ENCODE data around the gene TWIST2. TPM values are rescaled to one million over a fixed set of nuclear protein-coding genes. Genes with fewer than 3 reads are reported as not detected.

Gene TWIST2
- total RNA-seq, 1 donor from 2014 or later = 21.8 TPM

- DNase-seq = no peak
Observed at GRCh38 chr2:238890618-238891456, 43.0 kb downstream of the TWIST2 start.

GRCh38 chr2:238891457-238892203, 43.7 kb downstream of the TWIST2 start:
- peak; percentile 53 for DNase-seq

GRCh38 chr2:238892204-238892500, 44.3 kb downstream of the TWIST2 start:
- DNase-seq = no peak

GRCh38 chr2:238892796-238893195, 44.9 kb downstream of the TWIST2 start:
- no peak for DNase-seq

- DNase-seq = no peak
Observed at GRCh38 chr2:238893349-238894000, 45.6 kb downstream of the TWIST2 start.

DNA sequence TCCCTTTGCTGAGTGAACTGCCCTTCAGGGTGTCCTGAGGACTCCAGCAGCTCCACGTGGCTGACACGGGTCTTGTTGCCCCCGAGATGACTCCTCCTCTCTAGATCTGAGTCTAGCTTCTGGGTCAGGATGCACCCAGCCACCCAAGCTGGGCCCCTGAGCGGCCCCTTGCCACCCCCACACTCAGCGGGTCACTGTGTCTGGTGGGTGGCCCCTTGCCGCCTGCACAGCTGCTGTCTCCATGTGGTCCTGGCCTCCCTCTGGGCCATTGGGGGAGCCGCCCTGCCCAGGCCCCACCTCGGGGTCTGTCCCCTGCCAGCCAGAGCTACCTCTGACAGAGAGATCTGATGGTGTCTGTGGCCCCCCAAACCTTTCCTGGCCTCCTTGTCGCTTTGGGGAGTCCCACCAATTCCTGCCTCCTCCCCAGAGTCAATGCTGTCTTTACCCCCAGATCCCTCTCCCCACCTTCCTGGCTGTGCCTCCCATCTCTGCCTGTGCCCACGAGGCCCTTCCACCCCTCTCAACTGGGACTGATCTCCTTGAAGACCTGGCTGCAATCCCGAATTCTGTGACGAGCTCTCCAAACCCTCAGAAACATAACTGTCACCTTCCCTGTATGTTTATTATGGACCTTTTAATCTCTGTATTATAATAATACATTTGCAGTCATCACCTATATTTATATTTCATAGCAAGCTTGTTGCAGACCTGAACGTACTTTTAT, 46.5 kb downstream of the TWIST2 start:
- DNase-seq = no peak

GRCh38 chr2:238894950-238895298, 47.0 kb downstream of the TWIST2 start:
- DNase-seq = no peak

GRCh38 chr2:238895361-238895882, 47.5 kb downstream of the TWIST2 start:
- no peak for DNase-seq

DNA sequence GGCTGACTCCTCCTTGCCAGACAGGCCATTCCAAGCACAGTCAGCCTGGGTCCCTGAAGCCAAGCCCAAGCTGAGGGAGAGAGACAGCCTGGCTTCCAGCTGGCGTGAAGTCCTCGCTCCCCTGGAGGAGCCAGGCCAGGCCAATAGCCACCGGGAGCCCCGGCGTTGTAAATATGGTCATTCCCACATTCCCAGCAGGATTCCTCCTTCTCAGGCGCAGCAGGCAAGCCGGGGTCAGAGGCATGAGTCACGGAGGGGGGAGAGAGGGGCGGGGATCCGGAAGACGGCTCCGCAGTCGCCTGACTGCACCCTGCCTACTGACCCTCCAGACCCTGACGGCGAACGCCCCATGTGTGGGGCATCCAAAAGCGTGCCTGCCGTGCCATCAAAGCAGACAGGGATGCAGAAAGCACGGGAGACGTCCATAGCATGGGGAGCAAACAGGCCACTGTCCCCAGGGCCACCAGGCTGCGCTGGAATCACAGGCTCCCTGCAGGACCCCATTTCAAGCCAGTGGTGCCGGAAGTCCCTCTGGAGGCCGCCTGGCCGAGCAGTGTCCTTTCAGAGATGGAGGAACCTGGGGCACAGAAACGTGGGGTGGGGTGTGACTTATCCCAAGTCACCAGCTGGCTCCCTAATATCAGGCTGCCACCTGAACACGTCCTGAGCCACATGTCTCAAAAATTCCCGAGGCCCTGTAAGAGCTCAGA, 48.2 kb downstream of the TWIST2 start:
- no peak for DNase-seq

DNA sequence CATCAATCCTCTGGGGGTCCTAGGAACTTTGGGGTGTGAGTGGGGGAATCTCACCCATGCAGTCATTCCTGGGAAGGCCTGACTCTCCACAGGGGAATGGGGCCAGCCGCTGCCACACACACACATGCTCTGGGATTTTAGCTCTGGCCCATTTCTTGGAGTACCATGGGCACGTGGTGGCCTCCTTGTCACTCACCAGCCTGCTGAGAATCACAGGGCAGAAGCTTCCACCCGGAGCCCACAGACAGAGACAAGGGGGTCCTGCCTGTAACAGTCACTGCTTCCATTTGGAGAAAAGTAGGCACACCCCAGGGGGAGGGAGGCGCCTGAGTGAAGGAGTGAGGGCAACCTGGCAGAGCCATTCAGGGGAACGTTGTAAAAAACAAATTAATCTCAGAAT, 48.8 kb downstream of the TWIST2 start:
- no peak for DNase-seq

GRCh38 chr2:238897122-238897880, 49.4 kb downstream of the TWIST2 start:
- DNase-seq = no peak

DNA sequence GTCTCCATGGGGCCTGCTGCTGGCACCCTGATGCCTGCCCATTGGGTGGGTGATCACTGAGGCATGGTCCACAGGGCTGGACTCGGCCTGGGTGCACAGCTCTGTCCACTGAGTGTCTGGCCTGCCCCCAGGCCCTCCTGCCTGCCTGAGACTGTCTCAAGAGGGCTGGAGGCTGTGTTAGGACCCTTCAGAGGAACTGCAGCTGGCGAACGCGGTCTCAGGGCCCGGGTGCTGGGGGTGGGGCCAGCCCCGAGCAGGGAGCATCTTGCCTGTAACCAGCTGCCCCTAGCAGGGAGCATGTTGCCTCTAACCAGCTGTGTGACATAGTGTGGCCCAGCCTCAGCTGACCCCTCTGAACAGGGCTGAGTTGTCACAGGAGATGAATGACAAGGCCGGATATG, 50.0 kb downstream of the TWIST2 start:
- no peak for DNase-seq

GRCh38 chr2:238898534-238899281, 50.8 kb downstream of the TWIST2 start:
- DNase-seq = no peak

GRCh38 chr2:238899386-238899785, 51.5 kb downstream of the TWIST2 start:
- no peak for DNase-seq

DNA sequence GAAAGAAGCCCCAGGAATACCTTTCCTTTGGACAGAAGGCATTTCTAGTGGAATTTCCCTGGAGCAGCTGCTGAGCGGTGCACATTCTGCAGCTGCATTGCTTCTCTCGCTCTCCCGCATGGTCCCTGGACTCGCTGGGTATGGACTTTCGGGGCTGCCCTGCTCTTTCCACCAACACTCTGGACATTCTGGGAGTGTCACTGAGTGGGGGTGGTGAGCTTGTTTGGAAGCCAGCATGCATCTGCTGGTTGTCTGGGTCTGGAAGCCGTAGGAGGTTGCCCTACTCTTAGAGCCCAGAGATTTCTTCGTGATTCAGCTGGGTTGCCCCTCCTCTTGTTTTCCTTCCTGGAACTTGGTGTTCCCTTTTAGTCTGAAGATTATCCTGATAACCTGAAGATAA, 52.6 kb downstream of the TWIST2 start:
- DNase-seq = no peak

- DNase-seq = no peak
Observed at GRCh38 chr2:238901461-238902057, 53.7 kb downstream of the TWIST2 start.

GRCh38 chr2:238902285-238902684, 54.4 kb downstream of the TWIST2 start:
- DNase-seq = no peak

- DNase-seq = no peak
Observed at GRCh38 chr2:238903141-238903540, 55.3 kb downstream of the TWIST2 start.

GRCh38 chr2:238904177-238904576, 56.3 kb downstream of the TWIST2 start:
- DNase-seq = no peak

DNA sequence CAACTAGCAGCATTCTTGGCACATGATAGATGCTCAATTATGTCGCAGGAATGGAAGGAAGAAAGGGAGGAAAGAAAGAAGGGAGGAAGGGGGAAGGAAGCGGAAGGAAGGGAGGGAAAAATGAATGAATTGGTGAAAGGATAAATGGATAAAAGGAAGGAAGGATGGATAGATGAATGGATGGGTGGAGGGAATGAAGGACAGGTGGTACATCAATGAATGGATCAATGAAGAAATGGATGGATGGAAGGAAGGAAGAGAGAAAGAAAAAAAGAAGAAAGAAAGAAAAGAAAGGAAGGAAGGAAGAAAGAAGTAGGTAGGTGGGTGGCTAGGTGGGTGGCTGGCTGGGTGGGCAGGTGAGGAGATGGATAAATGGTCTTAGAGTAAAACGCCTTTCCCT, 56.8 kb downstream of the TWIST2 start:
- no peak for DNase-seq

Data from tongue (tissue), 2 donors.